GM18870 (cell line): ENCODE measurements around the gene GPR137.
A peak's percentile ranks its signal among the peaks of the same experiment; 100 is the strongest.
"Not testable (repeated sequence)": the region's sequence is repeated elsewhere in the genome, so short reads cannot be mapped to it uniquely, and the experiment has no call there.

Experiments used
- ATAC-seq: cut with Tn5 transposase; IDR thresholded peaks from one replicate; pipeline ENCODE4 v1.9.1; 2021; ENCODE audit warnings: moderate library complexity; ENCODE audit not compliant: unreplicated experiment

Gene GPR137

GRCh38 chr11:64299847-64300648, 14.4 kb downstream of the GPR137 start, which contains the start of gene CATSPERZ:
CATSPERZ (plus strand) TSS chr11:64300358; CDS start chr11:64300411, 53 bp downstream.
- ATAC-seq, result no peak

- ATAC-seq, result no peak
Observed at GRCh38 chr11:64303109-64304031, 17.7 kb downstream of the GPR137 start.

GRCh38 chr11:64304032-64304315, 18.3 kb downstream of the GPR137 start:
- no peak for ATAC-seq

GRCh38 chr11:64304316-64305072, 18.8 kb downstream of the GPR137 start:
- peak; percentile 39 for ATAC-seq

- ATAC-seq, result peak; percentile 69
Observed at GRCh38 chr11:64305075-64305690, 19.5 kb downstream of the GPR137 start, which contains the start of gene ESRRA. ESRRA (plus strand) TSS chr11:64305524; CDS start chr11:64307180, 1,656 bp downstream.

- no peak for ATAC-seq
Observed at GRCh38 chr11:64305691-64306562, 20.3 kb downstream of the GPR137 start.

- no peak for ATAC-seq
Observed at GRCh38 chr11:64306563-64306875, 20.9 kb downstream of the GPR137 start.

GRCh38 chr11:64306876-64307622, 21.4 kb downstream of the GPR137 start:
- ATAC-seq, result no peak

- not testable (repeated sequence) for ATAC-seq
Observed at GRCh38 chr11:64307795-64308194, 22.1 kb downstream of the GPR137 start.

GRCh38 chr11:64312947-64313346, 27.3 kb downstream of the GPR137 start:
- ATAC-seq, result no peak

- no peak for ATAC-seq
Observed at GRCh38 chr11:64313491-64314145, 28.0 kb downstream of the GPR137 start.

GRCh38 chr11:64314146-64314804, 28.6 kb downstream of the GPR137 start:
- no peak for ATAC-seq

- ATAC-seq, result no peak
Observed at GRCh38 chr11:64314805-64315561, 29.3 kb downstream of the GPR137 start.

- not testable (repeated sequence) for ATAC-seq
Observed at GRCh38 chr11:64315667-64316526, 30.2 kb downstream of the GPR137 start.

- no peak for ATAC-seq
Observed at GRCh38 chr11:64316672-64317324, 31.1 kb downstream of the GPR137 start.
